ENCODE data around the gene SETD9. TPM values are rescaled to one million over a fixed set of nuclear protein-coding genes. Genes with fewer than 3 reads are reported as not detected.

SETD9 gene
- total RNA-seq, 2 experiments from 2014 or later = 6.7 to 13.3 TPM

GRCh38 chr5:56862909-56863308, 46.5 kb upstream of the SETD9 start:
- Histone ChIP-seq H3K9me3 (ENCODE audit: low read length) (no peaks in the 10 kb centered on the region), H3K79me2 (ENCODE audit: insufficient read depth, low read depth, low read length) (no peaks in the 10 kb centered on the region), H3K9me2 (ENCODE audit: insufficient read depth, low read length) (no peaks in the 10 kb centered on the region), H3K4me1 (ENCODE audit: insufficient read depth, low read length, poor library complexity, severe bottlenecking) (no peaks in the 10 kb centered on the region), H3K36me3 (ENCODE audit: insufficient read depth, low read length) (peaks cover 92% of the 10 kb centered on the region), H3K27ac (ENCODE audit: low read depth, low read length, poor library complexity, severe bottlenecking) (no peak overlapping the region), H3K4me3 (ENCODE audit: low read depth, low read length, poor library complexity, severe bottlenecking) (no peak overlapping the region), H3K4me2 (ENCODE audit: low read length) (no peak overlapping the region), H4K20me1 (ENCODE audit: insufficient read depth, low read length) (no peaks in the 10 kb centered on the region), H2AFZ (ENCODE audit: low read length) (no peak overlapping the region)
- TF ChIP-seq EZH2phosphoT487 (IDR thresholded peaks at IDR 0.05; ENCODE audit: borderline replicate concordance, low read depth, low read length) (no peak), CTCF (conservative IDR thresholded peaks at IDR 0.05; ENCODE audit: low read length) (no peak)
- POLR2A ChIA-PET = interaction anchor here (0.6 to 1.2 kb wide), 2 partner anchors 10 to 34 kb away, joined by 3 read pairs; no protein-coding TSS in a partner anchor
- CTCF ChIA-PET (ENCODE audit: unreplicated experiment) = no interaction called here
- intact Hi-C loops (cut with micrococcal nuclease; ENCODE audit: unreplicated experiment) = no loop called here
- no peak for DNase-seq (ENCODE audit: low spot score)
- BruUV-seq (replicated peaks) = no TSS peak

- CTCF ChIA-PET (ENCODE audit: unreplicated experiment) = no interaction called here
Measured at GRCh38 chr5:56871777-56872176, 37.6 kb upstream of the SETD9 start.

More at GRCh38 chr5:56871777-56872176, 37.6 kb upstream of the SETD9 start:
- no TSS peak for BruUV-seq (replicated peaks)
- DNase-seq (ENCODE audit: low spot score) = no peak
- peaks cover 94% of the 10 kb centered on the region for H3K36me3 ChIP-seq (ENCODE audit: insufficient read depth, low read length)
- no peaks in the 10 kb centered on the region for H3K4me1 ChIP-seq (ENCODE audit: insufficient read depth, low read length, poor library complexity, severe bottlenecking)
- H3K4me2 ChIP-seq (ENCODE audit: low read length) = no peak overlapping the region
- intact Hi-C loops (cut with micrococcal nuclease; ENCODE audit: unreplicated experiment) = no loop called here
- no peaks in the 10 kb centered on the region for H3K9me2 ChIP-seq (ENCODE audit: insufficient read depth, low read length)
- TF ChIP-seq EZH2phosphoT487 (IDR thresholded peaks at IDR 0.05; ENCODE audit: borderline replicate concordance, low read depth, low read length) = no peak
- no peak for TF ChIP-seq CTCF (conservative IDR thresholded peaks at IDR 0.05; ENCODE audit: low read length)
- H3K4me3 ChIP-seq (ENCODE audit: low read depth, low read length, poor library complexity, severe bottlenecking) = no peak overlapping the region
- no peaks in the 10 kb centered on the region for H4K20me1 ChIP-seq (ENCODE audit: insufficient read depth, low read length)
- no peaks in the 10 kb centered on the region for H3K9me3 ChIP-seq (ENCODE audit: low read length)
- H3K79me2 ChIP-seq (ENCODE audit: insufficient read depth, low read depth, low read length) = no peaks in the 10 kb centered on the region
- H3K27ac ChIP-seq (ENCODE audit: low read depth, low read length, poor library complexity, severe bottlenecking) = no peak overlapping the region
- POLR2A ChIA-PET = interaction anchor here (0.7 kb wide), 2 partner anchors 352 to 935 kb away, joined by 3 read pairs; no protein-coding TSS in a partner anchor
- no peak overlapping the region for H2AFZ ChIP-seq (ENCODE audit: low read length)
